Activated T-cell treated with anti-CD3 and anti-CD28 coated beads, Interleukin-2, amount 50 U/mL, for 4 hours (primary cell): Measurements from ENCODE around the gene TSPAN5. TPM values are rescaled to one million over a fixed set of nuclear protein-coding genes. Genes with fewer than 3 reads are reported as not detected.

Experiments used
- ATAC-seq, 2 donors: fragments of 200-7000 bp; cut with Tn5 transposase; one replicate each; pipeline ENCODE4 v1.10.0; 2021
- DNase-seq: peaks from one replicate; pipeline ENCODE4 v3.0.0-alpha.2; 2020
- H3K27me3 Mint-ChIP-seq: one replicate; pipeline ENCODE4 v1.8.0; 2021; ENCODE audit warnings: low read depth, mixed read lengths
- H3K36me3 Mint-ChIP-seq: one replicate; pipeline ENCODE4 v1.8.0; 2022; ENCODE audit warnings: mixed read lengths; ENCODE audit not compliant: insufficient read depth
- H3K4me1 Mint-ChIP-seq: one replicate; pipeline ENCODE4 v1.8.0; 2021; ENCODE audit warnings: low read depth, mixed read lengths
- H3K4me3 Mint-ChIP-seq: one replicate; pipeline ENCODE4 v1.8.0; 2021; ENCODE audit warnings: mild to moderate bottlenecking, moderate library complexity, mixed read lengths
- H3K9me3 Mint-ChIP-seq: one replicate; pipeline ENCODE4 v1.8.0; 2021; ENCODE audit warnings: mixed read lengths
- total RNA-seq, 3 donors: library from RNA; stranded (reverse); gene quantifications; one replicate each; pipeline ENCODE4 v1.2.1, GENCODE V29; 2021

TSPAN5 gene
- total RNA-seq, 3 donors from 2014 or later: 22.8 to 26.8 (median 23.8) TPM

GRCh38 chr4:98612318-98613250, 45.8 kb downstream of the TSPAN5 start:
- DNase-seq: no peak
- Mint-ChIP-seq H3K4me1 (peaks cover 55% of the 10 kb centered on the region), H3K9me3 (no peaks in the 10 kb centered on the region), H3K27me3 (no peaks in the 10 kb centered on the region), H3K4me3 (no peak overlapping the region), H3K36me3 (peaks cover 1% of the 10 kb centered on the region)
- ATAC-seq: peak; percentile 23 to 33

- peaks cover 1% of the 10 kb centered on the region for H3K36me3 Mint-ChIP-seq
- H3K4me3 Mint-ChIP-seq: no peak overlapping the region
- H3K4me1 Mint-ChIP-seq: peaks cover 53% of the 10 kb centered on the region
- ATAC-seq: no peak
- no peaks in the 10 kb centered on the region for H3K27me3 Mint-ChIP-seq
- no peak for DNase-seq
- H3K9me3 Mint-ChIP-seq: no peaks in the 10 kb centered on the region
Measured at GRCh38 chr4:98611677-98612317, 46.6 kb downstream of the TSPAN5 start.

GRCh38 chr4:98610926-98611676, 47.3 kb downstream of the TSPAN5 start:
- no peak for DNase-seq
- H3K4me1 Mint-ChIP-seq: peaks cover 55% of the 10 kb centered on the region
- no peaks in the 10 kb centered on the region for H3K9me3 Mint-ChIP-seq
- H3K36me3 Mint-ChIP-seq: peaks cover 1% of the 10 kb centered on the region
- H3K4me3 Mint-ChIP-seq: no peak overlapping the region
- H3K27me3 Mint-ChIP-seq: no peaks in the 10 kb centered on the region
- no peak for ATAC-seq

- ATAC-seq (no peak), DNase-seq (no peak)
- peaks cover 1% of the 10 kb centered on the region for H3K36me3 Mint-ChIP-seq
- H3K9me3 Mint-ChIP-seq: no peaks in the 10 kb centered on the region
- no peaks in the 10 kb centered on the region for H3K27me3 Mint-ChIP-seq
- H3K4me1 Mint-ChIP-seq: peaks cover 55% of the 10 kb centered on the region
- no peak overlapping the region for H3K4me3 Mint-ChIP-seq
Measured at GRCh38 chr4:98610431-98610830, 48.0 kb downstream of the TSPAN5 start.

GRCh38 chr4:98609934-98610333, 48.5 kb downstream of the TSPAN5 start:
- Mint-ChIP-seq H3K27me3 (no peaks in the 10 kb centered on the region), H3K4me1 (peaks cover 60% of the 10 kb centered on the region), H3K36me3 (no peaks in the 10 kb centered on the region), H3K4me3 (no peak overlapping the region), H3K9me3 (no peaks in the 10 kb centered on the region)
- DNase-seq (no peak), ATAC-seq (peak in 1 of 2 donors; percentile 15)

- no peaks in the 10 kb centered on the region for H3K9me3 Mint-ChIP-seq
- H3K27me3 Mint-ChIP-seq: no peaks in the 10 kb centered on the region
- DNase-seq (no peak), ATAC-seq (no peak)
- H3K4me3 Mint-ChIP-seq: no peak overlapping the region
- no peaks in the 10 kb centered on the region for H3K36me3 Mint-ChIP-seq
- peaks cover 67% of the 10 kb centered on the region for H3K4me1 Mint-ChIP-seq
Measured at GRCh38 chr4:98608356-98608755, 50.1 kb downstream of the TSPAN5 start.

GRCh38 chr4:98606894-98607293, 51.5 kb downstream of the TSPAN5 start:
- H3K27me3 Mint-ChIP-seq: no peaks in the 10 kb centered on the region

GRCh38 chr4:98605216-98605615, 53.2 kb downstream of the TSPAN5 start:
- no peak overlapping the region for H3K4me3 Mint-ChIP-seq
- peaks cover 73% of the 10 kb centered on the region for H3K4me1 Mint-ChIP-seq
- DNase-seq (no peak), ATAC-seq (no peak)
- peaks cover 6% of the 10 kb centered on the region for H3K36me3 Mint-ChIP-seq
- no peaks in the 10 kb centered on the region for H3K27me3 Mint-ChIP-seq
- H3K9me3 Mint-ChIP-seq: peaks cover 13% of the 10 kb centered on the region

More at GRCh38 chr4:98606894-98607293, 51.5 kb downstream of the TSPAN5 start:
- H3K9me3 Mint-ChIP-seq: peaks cover 2% of the 10 kb centered on the region
- no peak overlapping the region for H3K4me3 Mint-ChIP-seq
- ATAC-seq: no peak
- H3K4me1 Mint-ChIP-seq: peaks cover 68% of the 10 kb centered on the region
- no peak for DNase-seq
- H3K36me3 Mint-ChIP-seq: peaks cover 2% of the 10 kb centered on the region

GRCh38 chr4:98604723-98605122, 53.7 kb downstream of the TSPAN5 start:
- peaks cover 6% of the 10 kb centered on the region for H3K36me3 Mint-ChIP-seq
- H3K4me3 Mint-ChIP-seq: no peak overlapping the region
- H3K9me3 Mint-ChIP-seq: peaks cover 14% of the 10 kb centered on the region
- ATAC-seq (no peak), DNase-seq (no peak)
- peaks cover 70% of the 10 kb centered on the region for H3K4me1 Mint-ChIP-seq
- no peaks in the 10 kb centered on the region for H3K27me3 Mint-ChIP-seq

- peaks cover 18% of the 10 kb centered on the region for H3K9me3 Mint-ChIP-seq
- peak overlapping the region; percentile 5 for H3K4me3 Mint-ChIP-seq
- H3K36me3 Mint-ChIP-seq: peaks cover 6% of the 10 kb centered on the region
- ATAC-seq (peak; percentile 44 to 58), DNase-seq (no peak)
- H3K4me1 Mint-ChIP-seq: peaks cover 65% of the 10 kb centered on the region
- H3K27me3 Mint-ChIP-seq: no peaks in the 10 kb centered on the region
Measured at GRCh38 chr4:98603683-98604521, 54.5 kb downstream of the TSPAN5 start.

GRCh38 chr4:98602270-98602669, 56.1 kb downstream of the TSPAN5 start:
- no peak for DNase-seq
- ATAC-seq: peak; percentile 54 to 60
- Mint-ChIP-seq H3K27me3 (no peaks in the 10 kb centered on the region), H3K9me3 (peaks cover 18% of the 10 kb centered on the region), H3K4me3 (peak overlapping the region; percentile 53), H3K36me3 (peaks cover 6% of the 10 kb centered on the region), H3K4me1 (peaks cover 57% of the 10 kb centered on the region)

GRCh38 chr4:98601708-98602107, 56.7 kb downstream of the TSPAN5 start:
- Mint-ChIP-seq H3K4me3 (peak overlapping the region; percentile 53), H3K4me1 (peaks cover 57% of the 10 kb centered on the region), H3K9me3 (peaks cover 18% of the 10 kb centered on the region), H3K27me3 (no peaks in the 10 kb centered on the region), H3K36me3 (peaks cover 6% of the 10 kb centered on the region)
- peak; percentile 82 to 85 for ATAC-seq
- DNase-seq: no peak

- Mint-ChIP-seq H3K36me3 (peaks cover 6% of the 10 kb centered on the region), H3K27me3 (no peaks in the 10 kb centered on the region)
- no peak for ATAC-seq
Measured at GRCh38 chr4:98599617-98600205, 58.7 kb downstream of the TSPAN5 start.

More at GRCh38 chr4:98599617-98600205, 58.7 kb downstream of the TSPAN5 start:
- Mint-ChIP-seq H3K4me3 (no peak overlapping the region), H3K9me3 (peaks cover 18% of the 10 kb centered on the region), H3K4me1 (peaks cover 43% of the 10 kb centered on the region)
- DNase-seq: no peak
